ENCODE measurements around the gene TESK1. TPM values are rescaled to one million over a fixed set of nuclear protein-coding genes. Genes with fewer than 3 reads are reported as not detected.
"Not testable (repeated sequence)": the region's sequence is repeated elsewhere in the genome, so short reads cannot be mapped to it uniquely, and the experiment has no call there.

Gene TESK1
- total RNA-seq, 1 donor from 2014 or later, result 49.0 TPM

DNA sequence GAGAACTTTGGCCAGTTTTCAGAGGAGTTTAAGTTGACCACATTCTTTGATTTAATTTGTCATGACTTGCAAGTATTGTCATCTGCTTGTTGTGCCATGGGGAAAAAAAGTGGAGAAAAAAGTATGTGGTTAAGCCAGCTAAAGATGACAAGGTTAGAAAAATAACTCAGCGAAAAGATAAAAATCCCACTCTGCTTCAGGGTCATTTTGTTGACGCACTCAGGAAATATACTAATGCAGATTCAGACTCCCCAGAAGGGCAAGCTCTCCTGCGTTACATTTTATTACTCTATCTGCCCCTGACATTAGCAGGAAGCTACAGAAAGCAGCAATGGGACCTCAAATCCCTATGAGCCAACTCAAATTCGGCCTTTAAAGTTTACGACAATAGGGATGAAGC, 27.6 kb upstream of the TESK1 start:
- intact Hi-C loops (cut with DNase I), result no loop called here
- no peak for DNase-seq (ENCODE audit: low spot score)
- no peak for ATAC-seq

DNA sequence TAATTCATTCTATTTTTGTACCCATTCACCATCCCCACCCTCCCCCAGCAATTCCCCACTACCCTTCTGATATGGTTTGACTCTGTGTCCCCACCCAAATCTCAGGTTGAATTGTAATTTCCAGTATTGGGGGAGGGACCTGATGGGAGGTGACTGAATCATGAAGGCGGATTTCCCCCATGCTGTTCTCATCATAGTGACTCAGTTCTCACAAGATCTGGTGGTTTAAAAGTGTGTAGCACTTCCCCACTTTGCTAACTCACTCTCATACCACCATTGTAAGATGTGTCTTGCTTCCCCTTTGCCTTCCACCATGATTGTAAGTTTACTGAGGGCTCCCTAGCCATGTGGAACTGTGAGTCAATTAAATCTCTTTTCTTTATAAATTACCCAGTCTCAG, 25.9 kb upstream of the TESK1 start:
- ATAC-seq, result no peak
- no peak for DNase-seq (ENCODE audit: low spot score)
- intact Hi-C loops (cut with DNase I), result no loop called here

- DNase-seq (ENCODE audit: low spot score); ATAC-seq; intact Hi-C loops (cut with DNase I): not testable (repeated sequence)
These were observed 25.3 kb upstream of the TESK1 start for GRCh38 chr9:35579659-35580227.

DNA sequence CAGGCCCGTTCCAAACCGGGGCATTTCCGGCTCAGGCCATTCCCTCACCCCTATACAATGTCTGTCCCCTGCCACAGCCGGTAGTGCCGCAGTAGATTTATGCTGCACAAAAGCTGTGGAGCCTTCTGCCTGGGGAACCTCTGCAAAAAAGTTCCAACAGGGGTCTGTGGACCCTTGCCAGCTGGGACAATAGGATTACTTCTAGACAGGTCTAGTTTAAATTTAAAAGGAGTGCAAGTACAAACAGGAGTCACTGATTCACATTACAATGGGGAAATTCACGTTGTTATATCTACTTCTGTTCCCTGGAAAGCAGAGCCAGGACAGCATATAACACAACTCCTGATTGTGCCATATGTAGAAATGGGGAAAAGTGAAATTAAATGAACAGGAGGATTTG, 21.5 kb upstream of the TESK1 start:
- DNase-seq (ENCODE audit: low spot score); intact Hi-C loops (cut with DNase I); ATAC-seq: not testable (repeated sequence)

DNA sequence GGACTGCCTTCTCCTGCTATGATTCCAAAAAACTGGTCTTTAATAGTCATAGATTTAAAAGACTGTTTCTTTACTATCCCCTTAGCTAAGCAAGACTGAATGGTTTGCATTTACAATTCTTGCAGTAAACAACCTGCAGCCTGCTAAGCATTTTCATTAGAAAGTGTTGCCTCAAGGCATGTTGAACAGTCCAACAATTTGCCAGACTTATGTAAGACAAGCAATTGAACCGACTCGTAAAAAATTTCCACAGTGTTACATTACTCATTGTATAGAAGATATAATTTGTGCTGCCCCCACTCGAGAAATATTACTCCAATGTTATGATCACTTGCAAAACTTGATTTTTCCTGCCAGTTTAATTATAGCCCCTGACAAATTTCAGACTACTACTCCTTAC, 20.4 kb upstream of the TESK1 start:
- intact Hi-C loops (cut with DNase I); DNase-seq (ENCODE audit: low spot score); ATAC-seq: not testable (repeated sequence)

GRCh38 chr9:35588506-35588905, 16.6 kb upstream of the TESK1 start:
- DNase-seq (ENCODE audit: low spot score); ATAC-seq; intact Hi-C loops (cut with DNase I): not testable (repeated sequence)

GRCh38 chr9:35593581-35593980, 11.5 kb upstream of the TESK1 start:
- DNase-seq (ENCODE audit: low spot score) (no peak), ATAC-seq (no peak)
- intact Hi-C loops (cut with DNase I), result no loop called here

GRCh38 chr9:35594471-35594870, 10.6 kb upstream of the TESK1 start:
- intact Hi-C loops (cut with DNase I), result no loop called here
- ATAC-seq, result no peak
- no peak for DNase-seq (ENCODE audit: low spot score)

GRCh38 chr9:35596907-35597306, 8.2 kb upstream of the TESK1 start:
- DNase-seq (ENCODE audit: low spot score); intact Hi-C loops (cut with DNase I); ATAC-seq: not testable (repeated sequence)

- ATAC-seq (no peak), DNase-seq (ENCODE audit: low spot score) (no peak)
- intact Hi-C loops (cut with DNase I), result no loop called here
These were observed 6.0 kb upstream of the TESK1 start for GRCh38 chr9:35598866-35599590.

- ATAC-seq (no peak), DNase-seq (ENCODE audit: low spot score) (no peak)
- intact Hi-C loops (cut with DNase I), result no loop called here
These were observed 5.1 kb upstream of the TESK1 start for GRCh38 chr9:35599763-35600604.

DNA sequence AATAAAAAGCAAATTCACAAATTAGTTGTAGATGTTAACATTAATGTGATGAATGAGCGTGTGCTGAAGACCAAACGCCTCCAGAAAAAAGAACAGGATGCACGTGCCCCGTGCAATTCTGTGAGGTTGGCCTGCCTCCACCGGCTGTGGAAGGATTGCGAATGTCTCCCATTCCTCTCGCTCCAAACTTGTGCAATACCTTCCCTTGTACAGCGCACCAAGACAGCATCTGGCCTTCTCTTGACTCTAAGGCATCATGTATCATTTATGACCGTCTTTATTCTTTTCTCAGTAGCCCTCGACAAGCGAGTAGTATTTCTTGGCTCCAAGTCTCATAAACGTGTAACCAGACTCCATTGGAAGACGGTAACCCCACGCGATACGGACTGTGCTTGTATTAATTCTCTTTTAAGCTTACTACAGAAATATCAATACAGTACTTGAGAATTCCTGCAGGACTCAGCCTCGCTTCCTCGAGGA, 1.5 kb upstream of the TESK1 start:
- intact Hi-C loops (cut with DNase I), result no loop called here
- ATAC-seq, result peak; percentile 66
- DNase-seq (ENCODE audit: low spot score), result peak; percentile 83

DNA sequence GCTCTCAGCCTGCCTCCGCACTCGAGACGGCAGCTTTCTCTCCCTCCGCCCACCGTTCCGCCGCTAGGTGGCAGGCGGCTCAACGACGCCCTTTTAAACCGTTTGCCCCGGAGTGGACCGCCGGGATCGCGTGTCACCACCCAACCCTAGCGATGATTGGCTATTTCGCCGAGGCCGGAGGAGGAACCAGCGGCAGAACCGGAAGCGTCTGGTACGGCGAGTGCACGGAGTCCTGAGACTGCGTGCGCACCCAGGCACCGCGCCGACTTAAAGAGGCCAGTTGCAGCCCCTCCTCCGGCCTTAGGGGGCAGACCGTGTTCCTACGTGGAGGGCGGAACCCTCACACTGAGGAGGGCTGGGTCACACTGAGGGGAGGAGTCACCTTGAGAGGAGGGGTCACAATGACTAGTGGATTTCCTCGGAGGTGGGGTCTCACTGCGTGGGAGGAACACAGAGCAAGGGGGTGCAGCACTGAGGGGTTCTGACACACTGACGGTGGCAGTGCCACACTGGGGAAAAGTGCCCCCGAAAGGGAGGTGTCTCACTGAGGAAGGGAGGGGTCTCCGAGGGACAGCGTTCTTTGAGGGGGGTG, 980 bp upstream of the TESK1 start:
- ATAC-seq, result peak; percentile 97
- DNase-seq (ENCODE audit: low spot score), result peak; percentile 100
- intact Hi-C loops (cut with DNase I), result no loop called here

GRCh38 chr9:35605351-35606137, 482 bp downstream of the TESK1 start:
- ATAC-seq, result no peak
- DNase-seq (ENCODE audit: low spot score), result no peak
- intact Hi-C loops (cut with DNase I), result no loop called here

GRCh38 chr9:35606138-35606504, 1.1 kb downstream of the TESK1 start:
- ATAC-seq, result no peak
- intact Hi-C loops (cut with DNase I), result no loop called here

DNA sequence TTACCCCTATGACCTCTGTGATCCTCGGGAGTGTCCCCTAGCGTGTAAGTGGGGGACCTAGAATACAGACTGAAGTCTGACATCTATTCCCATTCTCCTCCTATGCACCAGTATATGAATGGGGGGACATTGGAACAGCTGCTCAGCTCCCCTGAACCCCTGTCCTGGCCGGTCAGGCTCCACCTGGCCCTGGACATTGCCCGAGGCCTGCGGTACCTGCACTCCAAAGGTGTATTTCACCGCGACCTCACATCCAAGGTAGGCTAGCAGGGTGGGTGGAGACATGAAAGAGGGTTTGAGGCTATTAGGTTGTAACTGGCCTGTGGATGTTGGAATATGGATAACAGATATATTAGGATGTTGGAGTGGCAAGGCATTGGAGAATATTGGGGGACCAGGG, 1.7 kb downstream of the TESK1 start:
- intact Hi-C loops (cut with DNase I), result no loop called here
- DNase-seq (ENCODE audit: low spot score) (no peak), ATAC-seq (no peak)

More at GRCh38 chr9:35606138-35606504, 1.1 kb downstream of the TESK1 start:
- no peak for DNase-seq (ENCODE audit: low spot score)

DNA sequence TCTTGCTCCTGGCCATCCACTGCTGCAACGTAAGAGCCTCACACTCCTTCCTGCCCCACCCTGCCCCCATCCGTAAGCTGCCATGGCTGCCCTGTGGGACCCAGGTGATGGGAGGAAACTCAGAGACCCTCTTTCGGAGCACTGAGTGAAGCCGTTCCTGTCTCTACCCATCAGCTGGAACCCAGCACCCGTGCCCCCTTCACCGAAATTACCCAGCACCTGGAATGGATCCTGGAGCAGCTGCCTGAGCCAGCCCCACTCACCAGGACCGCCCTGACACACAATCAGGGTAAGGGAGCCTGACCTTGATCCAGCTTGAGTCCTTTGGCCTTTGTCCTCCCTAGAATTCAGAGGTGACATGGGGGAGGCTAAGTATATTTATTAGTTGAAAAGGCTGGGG, 3.2 kb downstream of the TESK1 start:
- intact Hi-C loops (cut with DNase I), result no loop called here
- DNase-seq (ENCODE audit: low spot score) (no peak), ATAC-seq (no peak)

DNA sequence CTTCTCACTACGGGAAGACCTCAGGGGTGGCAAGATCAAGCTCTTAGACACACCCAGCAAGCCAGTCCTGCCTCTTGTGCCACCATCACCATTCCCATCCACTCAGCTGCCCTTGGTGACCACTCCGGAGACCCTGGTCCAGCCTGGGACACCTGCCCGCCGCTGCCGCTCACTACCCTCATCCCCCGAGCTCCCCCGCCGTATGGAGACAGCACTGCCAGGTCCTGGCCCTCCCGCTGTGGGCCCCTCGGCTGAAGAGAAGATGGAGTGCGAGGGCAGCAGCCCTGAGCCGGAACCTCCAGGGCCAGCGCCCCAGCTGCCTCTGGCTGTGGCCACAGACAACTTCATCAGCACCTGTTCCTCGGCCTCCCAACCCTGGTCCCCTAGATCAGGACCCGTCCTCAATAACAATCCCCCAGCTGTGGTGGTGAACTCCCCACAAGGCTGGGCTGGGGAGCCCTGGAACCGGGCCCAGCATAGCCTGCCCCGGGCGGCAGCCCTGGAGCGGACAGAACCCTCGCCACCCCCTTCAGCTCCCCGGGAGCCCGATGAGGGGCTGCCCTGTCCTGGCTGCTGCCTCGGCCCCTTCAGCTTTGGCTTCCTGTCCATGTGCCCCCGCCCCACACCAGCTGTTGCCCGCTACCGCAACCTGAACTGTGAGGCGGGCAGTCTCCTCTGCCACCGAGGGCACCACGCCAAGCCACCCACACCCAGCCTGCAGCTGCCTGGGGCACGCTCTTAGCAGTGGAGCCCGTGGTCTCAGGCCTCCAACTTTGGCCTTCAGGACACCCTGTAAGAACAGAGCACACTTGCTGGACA, 4.1 kb downstream of the TESK1 start:
- ATAC-seq (no peak), DNase-seq (ENCODE audit: low spot score) (no peak)
- intact Hi-C loops (cut with DNase I), result no loop called here
